IPS DF 6.9 (cell line): ENCODE results near the gene SLC7A5.

Experiments
- DNase-seq: peaks from one replicate; pipeline ENCODE4 v3.0.0-alpha.2; 2013; ENCODE audit warnings: low read depth, low spot score
- H3K27ac ChIP-seq: one replicate; pipeline ENCODE4 v1.5.1; 2013; ENCODE audit warnings: low read length, control low read depth
- H3K27me3 ChIP-seq: 2 replicates; pipeline ENCODE4 v1.6.1; 2013; ENCODE audit warnings: mild to moderate bottlenecking, low read length; ENCODE audit not compliant: control insufficient read depth, insufficient read depth
- H3K36me3 ChIP-seq: 2 replicates; pipeline ENCODE4 v1.6.1; 2013; ENCODE audit warnings: low read length; ENCODE audit not compliant: control insufficient read depth, insufficient read depth
- H3K4me1 ChIP-seq: 2 replicates; pipeline ENCODE4 v1.6.1; 2013; ENCODE audit warnings: low read length; ENCODE audit not compliant: control insufficient read depth, insufficient read depth
- H3K4me3 ChIP-seq: 2 replicates; pipeline ENCODE4 v1.5.1; 2013; ENCODE audit warnings: mild to moderate bottlenecking, low read length
- H3K9me3 ChIP-seq: 2 replicates; pipeline ENCODE4 v1.6.1; 2013; ENCODE audit warnings: low read length, inconsistent platforms; ENCODE audit not compliant: control insufficient read depth, insufficient read depth
- WGBS: extraction: QIAGEN DNeasy Blood & Tissue Kit; methylation state at CpG from one replicate; pipeline ENCODE4 v1.1.7; 2013; ENCODE audit warnings: mixed read lengths, missing lambda C conversion rate; ENCODE audit not compliant: insufficient read length, insufficient coverage; 5-methylcytosine and 5-hydroxymethylcytosine counted together

The SLC7A5 gene

GRCh38 chr16:87836844-87837581 is 32.3 kb downstream of the SLC7A5 start:
- Histone ChIP-seq H3K4me1 (no peaks in the 10 kb centered on the region; the same call in 1 of the 2 replicates), H3K36me3 (peaks cover 69% of the 10 kb centered on the region), H3K27me3 (no peaks in the 10 kb centered on the region), H3K27ac (no peak overlapping the region), H3K4me3 (no peak overlapping the region), H3K9me3 (no peaks in the 10 kb centered on the region)
- no peak for DNase-seq
- no CpG with 5 or more reads among the region's 17 CpGs for WGBS

DNA sequence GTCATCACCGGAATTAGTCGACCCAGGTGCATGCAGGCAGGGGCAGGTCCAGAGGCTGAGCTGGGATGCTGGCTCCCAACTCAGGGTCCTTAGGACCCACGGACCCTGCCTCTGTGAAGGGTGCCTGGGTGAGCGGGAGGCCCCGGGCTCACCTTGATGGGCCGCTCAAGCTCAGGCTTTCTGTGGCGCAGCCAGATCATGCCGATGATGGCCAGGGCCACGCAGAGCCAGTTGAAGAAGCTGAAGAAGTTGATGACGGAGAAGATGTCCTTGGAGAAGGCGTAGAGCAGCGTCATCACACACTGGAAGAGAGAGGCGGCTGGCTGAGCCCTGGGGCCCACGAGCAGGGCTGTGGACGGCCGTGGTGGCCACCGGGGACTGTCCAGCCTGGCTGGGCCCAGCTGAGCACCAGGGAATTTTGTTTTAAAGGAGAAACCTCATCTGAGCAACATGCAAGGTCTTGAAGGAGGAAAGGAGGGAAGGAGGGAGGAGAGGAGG is 32.9 kb downstream of the SLC7A5 start:
- Histone ChIP-seq H3K27ac (no peak overlapping the region), H3K36me3 (peaks cover 66% of the 10 kb centered on the region), H3K4me3 (no peak overlapping the region), H3K27me3 (no peaks in the 10 kb centered on the region), H3K4me1 (no peaks in the 10 kb centered on the region; the same call in 1 of the 2 replicates), H3K9me3 (no peaks in the 10 kb centered on the region)
- WGBS: no CpG with 5 or more reads among the region's 17 CpGs
- DNase-seq: no peak

DNA sequence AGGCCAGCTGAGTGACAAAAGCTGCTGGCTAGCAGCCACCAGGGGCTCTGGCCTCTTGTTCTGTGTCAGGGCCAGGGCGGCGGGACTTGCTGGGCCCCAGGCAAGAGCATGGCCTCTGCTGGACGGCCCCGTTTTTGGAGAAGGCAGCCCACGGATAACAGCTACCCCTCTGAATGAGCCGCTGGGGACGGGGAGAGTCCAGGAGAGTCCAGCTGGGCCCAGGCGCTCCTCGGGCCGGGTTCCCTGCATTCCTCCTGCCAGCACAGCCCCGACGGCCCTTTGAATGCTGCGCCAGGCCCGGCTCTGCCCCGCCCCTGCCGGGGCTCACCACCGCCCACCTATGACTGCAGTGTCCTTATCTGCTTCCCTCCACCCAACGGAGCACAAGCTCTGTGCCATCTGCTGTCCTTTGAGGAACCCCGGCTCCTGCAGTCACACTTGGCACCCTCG is 33.4 kb downstream of the SLC7A5 start:
- no peaks in the 10 kb centered on the region for H3K27me3 ChIP-seq
- H3K9me3 ChIP-seq: no peaks in the 10 kb centered on the region
- no peak overlapping the region for H3K27ac ChIP-seq
- DNase-seq: no peak
- no CpG with 5 or more reads among the region's 20 CpGs for WGBS
- H3K4me3 ChIP-seq: no peak overlapping the region
- peaks cover 2% of the 10 kb centered on the region; the same call in 1 of the 2 replicates for H3K4me1 ChIP-seq
- H3K36me3 ChIP-seq: peaks cover 71% of the 10 kb centered on the region

- no CpG with 5 or more reads among the region's 24 CpGs for WGBS
- Histone ChIP-seq H3K4me3 (no peak overlapping the region), H3K27me3 (no peaks in the 10 kb centered on the region), H3K4me1 (peaks cover 3% of the 10 kb centered on the region; the same call in 1 of the 2 replicates), H3K27ac (no peak overlapping the region), H3K36me3 (peaks cover 73% of the 10 kb centered on the region), H3K9me3 (no peaks in the 10 kb centered on the region)
- no peak for DNase-seq
Measured at GRCh38 chr16:87834668-87835473, 34.4 kb downstream of the SLC7A5 start.

GRCh38 chr16:87834005-87834667 is 35.2 kb downstream of the SLC7A5 start:
- no peak for DNase-seq
- H3K36me3 ChIP-seq: peaks cover 66% of the 10 kb centered on the region
- H3K27ac ChIP-seq: no peak overlapping the region
- no peak overlapping the region for H3K4me3 ChIP-seq
- WGBS: no CpG with 5 or more reads among the region's 23 CpGs
- no peaks in the 10 kb centered on the region for H3K9me3 ChIP-seq
- peaks cover 6% of the 10 kb centered on the region; the same call in 1 of the 2 replicates for H3K4me1 ChIP-seq
- H3K27me3 ChIP-seq: no peaks in the 10 kb centered on the region

DNA sequence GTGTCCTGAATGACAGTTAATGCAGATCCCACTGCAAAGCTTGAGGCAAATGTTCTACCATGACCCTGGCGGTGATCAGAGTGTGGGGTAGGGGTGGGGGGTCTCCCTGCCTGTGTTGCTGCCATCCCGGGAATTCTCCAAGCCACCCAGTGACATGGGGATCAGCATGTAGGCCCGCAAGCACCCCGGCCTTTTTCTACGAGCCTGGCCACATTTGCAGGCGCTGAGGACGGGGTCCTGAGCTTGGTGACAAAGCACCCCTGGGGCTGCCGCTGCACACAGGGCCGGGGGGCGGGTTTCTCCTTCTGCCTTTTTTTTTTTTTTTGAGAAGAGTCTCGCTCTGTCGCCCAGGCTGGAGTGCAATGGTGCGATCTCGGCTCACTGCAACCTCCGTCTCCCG is 35.8 kb downstream of the SLC7A5 start:
- Histone ChIP-seq H3K27ac (no peak overlapping the region), H3K4me1 (peaks cover 6% of the 10 kb centered on the region; the same call in 1 of the 2 replicates), H3K36me3 (peaks cover 61% of the 10 kb centered on the region), H3K9me3 (no peaks in the 10 kb centered on the region), H3K4me3 (no peak overlapping the region), H3K27me3 (no peaks in the 10 kb centered on the region)
- no CpG with 5 or more reads among the region's 16 CpGs for WGBS
- DNase-seq: no peak

- Histone ChIP-seq H3K27me3 (no peaks in the 10 kb centered on the region), H3K27ac (no peak overlapping the region), H3K4me3 (no peak overlapping the region), H3K9me3 (no peaks in the 10 kb centered on the region), H3K4me1 (peaks cover 6% of the 10 kb centered on the region; the same call in 1 of the 2 replicates), H3K36me3 (peaks cover 59% of the 10 kb centered on the region)
- no CpG with 5 or more reads among the region's 34 CpGs for WGBS
- DNase-seq: no peak
Measured at GRCh38 chr16:87832741-87833502, 36.4 kb downstream of the SLC7A5 start.

GRCh38 chr16:87832137-87832527 is 37.2 kb downstream of the SLC7A5 start:
- no peak for DNase-seq
- H3K36me3 ChIP-seq: peaks cover 52% of the 10 kb centered on the region
- H3K27ac ChIP-seq: no peak overlapping the region
- H3K9me3 ChIP-seq: no peaks in the 10 kb centered on the region
- no CpG with 5 or more reads among the region's 6 CpGs for WGBS
- no peak overlapping the region for H3K4me3 ChIP-seq
- no peaks in the 10 kb centered on the region for H3K27me3 ChIP-seq
- H3K4me1 ChIP-seq: peaks cover 6% of the 10 kb centered on the region; the same call in 1 of the 2 replicates

GRCh38 chr16:87831421-87832136 is 37.7 kb downstream of the SLC7A5 start:
- peaks cover 47% of the 10 kb centered on the region for H3K36me3 ChIP-seq
- WGBS: no CpG with 5 or more reads among the region's 31 CpGs
- H3K4me1 ChIP-seq: peaks cover 6% of the 10 kb centered on the region; the same call in 1 of the 2 replicates
- H3K9me3 ChIP-seq: no peaks in the 10 kb centered on the region
- H3K27ac ChIP-seq: no peak overlapping the region
- H3K4me3 ChIP-seq: no peak overlapping the region
- DNase-seq: no peak
- H3K27me3 ChIP-seq: no peaks in the 10 kb centered on the region
